GM21825 (cell line): Measurements from ENCODE around the gene LCA5L.
A peak's percentile ranks its signal among the peaks of the same experiment; 100 is the strongest.

Experiments used
- ATAC-seq: cut with Tn5 transposase; IDR thresholded peaks from one replicate; pipeline ENCODE4 v1.9.1; 2021; ENCODE audit warnings: mild to moderate bottlenecking, moderate library complexity; ENCODE audit not compliant: unreplicated experiment

Gene LCA5L

GRCh38 chr21:39445321-39446269 is at the start of gene LCA5L:
Gene LCA5L (minus strand): TSS chr21:39445778. CDS start chr21:39428493, 17,285 bp downstream.
- ATAC-seq, result peak; percentile 91

GRCh38 chr21:39489380-39489924 is 43.9 kb upstream of the LCA5L start:
- no peak for ATAC-seq

- no peak for ATAC-seq
Observed at GRCh38 chr21:39484711-39485276, 39.2 kb upstream of the LCA5L start.

DNA sequence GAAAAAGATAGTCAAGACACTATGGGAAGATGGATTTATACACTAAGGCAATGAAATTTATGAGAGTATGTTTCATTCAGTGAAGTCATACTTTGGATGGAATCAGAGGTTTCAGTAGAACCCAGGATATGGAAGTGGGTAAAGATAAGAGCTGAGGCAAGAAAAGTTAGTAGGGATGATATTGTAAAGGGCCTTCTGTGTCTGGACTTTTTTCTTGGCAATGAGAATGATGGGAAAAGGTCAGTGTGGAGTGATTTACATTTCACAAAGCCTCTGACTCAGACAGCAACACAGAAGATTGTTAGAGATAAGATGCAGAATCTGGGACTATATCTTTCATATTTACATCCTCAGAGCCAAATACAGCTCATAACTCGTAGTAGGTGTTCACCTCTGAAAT is 38.3 kb upstream of the LCA5L start:
- no peak for ATAC-seq

DNA sequence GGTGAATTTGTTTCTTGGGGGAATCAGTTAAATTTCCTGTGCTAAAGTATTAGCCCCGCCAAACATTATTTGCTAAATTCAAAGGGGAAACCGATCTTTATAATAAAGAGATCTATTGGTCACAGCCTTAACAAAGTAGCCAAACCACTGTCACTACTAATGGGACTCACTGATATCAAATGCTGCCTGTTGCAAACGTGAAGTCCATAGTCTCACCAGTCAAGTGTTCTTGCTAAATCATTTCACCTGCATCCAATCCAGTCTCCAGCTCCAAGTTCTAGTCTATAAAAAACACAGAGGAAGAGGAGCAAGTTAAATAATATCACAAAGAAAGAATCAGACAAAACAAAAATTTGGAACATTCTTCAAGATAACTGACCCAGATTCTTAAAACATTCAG is 36.3 kb upstream of the LCA5L start:
- no peak for ATAC-seq

DNA sequence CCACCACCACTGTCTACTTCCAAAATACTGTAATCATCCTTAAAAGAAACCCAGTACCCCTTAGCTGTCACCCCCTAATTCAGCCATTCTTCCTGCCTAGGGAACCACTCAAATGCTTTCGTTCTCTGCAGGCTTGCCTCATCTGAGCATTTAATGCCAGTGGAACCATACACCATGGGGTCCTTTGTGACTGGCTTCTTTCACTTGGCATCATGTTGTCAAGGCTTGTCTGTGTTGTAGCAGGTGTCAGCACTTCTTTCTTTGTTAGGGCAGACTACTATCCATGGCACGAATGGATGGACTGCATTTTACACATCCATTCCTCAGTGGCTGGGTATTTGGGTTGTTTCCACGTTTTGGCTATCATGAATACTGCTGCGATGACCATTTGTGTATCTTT is 34.7 kb upstream of the LCA5L start:
- ATAC-seq, result no peak

DNA sequence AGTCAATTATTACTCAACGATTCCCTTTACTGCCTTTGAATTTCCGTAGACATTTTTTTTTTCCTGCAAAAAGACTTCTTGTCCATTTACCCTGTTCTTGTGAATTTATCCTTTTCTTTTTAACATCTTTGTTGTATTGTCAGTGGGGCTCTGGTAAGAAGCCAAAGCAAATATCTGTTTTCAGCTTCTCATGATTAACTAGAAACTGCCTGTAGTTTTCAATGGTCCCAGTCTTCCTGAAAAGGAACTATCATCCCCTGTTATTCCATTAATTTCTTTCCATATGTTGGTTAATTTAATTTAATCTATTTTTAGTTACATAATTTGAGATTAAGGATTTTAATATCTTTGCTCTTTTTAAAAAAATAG is 34.2 kb upstream of the LCA5L start:
- no peak for ATAC-seq

DNA sequence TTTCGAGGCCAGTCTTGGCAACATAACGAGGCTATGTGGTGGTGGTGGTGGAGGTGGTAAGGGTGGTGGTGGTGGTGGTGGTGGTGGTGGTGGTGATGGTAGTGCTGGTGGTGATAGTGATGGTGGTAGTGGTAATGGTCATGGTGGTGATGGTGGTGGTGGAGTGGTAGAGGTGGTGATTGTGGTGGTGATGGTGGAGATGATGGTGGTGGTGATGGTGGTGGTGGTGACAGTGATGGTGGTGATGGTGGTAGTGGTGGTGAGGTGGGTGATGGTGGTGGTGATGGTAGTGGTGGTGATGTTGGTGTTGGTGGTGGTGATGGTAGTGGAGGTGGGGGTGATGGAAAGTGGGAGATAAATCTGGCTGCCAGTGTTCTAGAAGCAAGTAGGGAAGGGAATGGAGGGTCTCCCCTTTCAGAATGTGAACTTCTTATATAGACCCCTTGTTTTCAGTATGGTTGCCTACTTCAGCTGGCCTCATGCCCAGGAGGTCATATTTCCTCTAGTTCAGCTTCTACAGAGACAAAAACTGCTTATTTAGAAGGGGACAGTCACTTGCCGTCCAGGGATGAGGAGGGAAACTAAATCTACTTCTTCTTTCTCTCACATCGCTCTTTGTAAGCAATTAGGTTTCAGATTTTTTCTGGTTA is 33.7 kb upstream of the LCA5L start:
- ATAC-seq, result no peak

DNA sequence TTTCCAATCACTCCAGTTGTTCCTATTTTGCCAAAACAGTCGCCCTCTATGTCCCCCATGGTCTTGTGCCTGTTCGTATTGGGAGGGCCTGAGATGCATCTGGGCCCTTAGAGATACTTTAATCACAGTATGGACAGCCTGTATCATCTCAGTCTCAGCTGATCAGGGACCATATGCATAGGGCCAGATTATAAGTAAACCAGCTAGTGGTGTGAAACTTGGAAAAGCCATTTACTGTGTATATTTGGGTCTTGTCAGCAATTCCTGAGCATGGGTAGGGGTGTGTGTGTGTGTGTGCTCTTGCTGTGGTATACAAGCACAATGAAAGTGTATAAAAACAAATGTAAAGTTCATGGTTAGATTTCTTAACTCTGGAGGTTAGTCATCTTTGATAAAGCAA is 29.0 kb upstream of the LCA5L start:
- ATAC-seq, result no peak

- ATAC-seq, result no peak
Observed at GRCh38 chr21:39472786-39473185, 27.2 kb upstream of the LCA5L start.

DNA sequence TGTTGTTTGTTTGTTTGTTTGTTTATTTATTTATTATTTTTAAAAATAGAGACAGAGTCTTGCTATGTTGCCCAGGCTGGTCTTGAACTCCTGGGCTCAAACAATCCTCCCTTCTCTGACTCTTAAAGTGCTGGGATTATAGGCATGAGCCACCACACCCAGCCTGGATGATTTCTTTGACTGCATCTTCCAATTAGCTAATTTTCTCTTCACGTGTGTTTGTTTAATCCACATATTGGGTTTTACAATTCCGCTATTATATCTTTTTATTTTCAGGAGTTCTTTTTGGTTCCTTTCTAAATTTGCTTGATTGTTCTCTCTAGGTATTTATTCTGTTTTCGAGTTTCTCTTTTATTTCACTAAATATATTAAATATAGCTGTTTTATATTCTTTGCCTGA is 26.0 kb upstream of the LCA5L start:
- ATAC-seq, result no peak

GRCh38 chr21:39468559-39468958 is 23.0 kb upstream of the LCA5L start:
- ATAC-seq, result no peak

- ATAC-seq, result no peak
Observed at GRCh38 chr21:39467746-39468145, 22.2 kb upstream of the LCA5L start.

- no peak for ATAC-seq
Observed at GRCh38 chr21:39466584-39466983, 21.0 kb upstream of the LCA5L start.

DNA sequence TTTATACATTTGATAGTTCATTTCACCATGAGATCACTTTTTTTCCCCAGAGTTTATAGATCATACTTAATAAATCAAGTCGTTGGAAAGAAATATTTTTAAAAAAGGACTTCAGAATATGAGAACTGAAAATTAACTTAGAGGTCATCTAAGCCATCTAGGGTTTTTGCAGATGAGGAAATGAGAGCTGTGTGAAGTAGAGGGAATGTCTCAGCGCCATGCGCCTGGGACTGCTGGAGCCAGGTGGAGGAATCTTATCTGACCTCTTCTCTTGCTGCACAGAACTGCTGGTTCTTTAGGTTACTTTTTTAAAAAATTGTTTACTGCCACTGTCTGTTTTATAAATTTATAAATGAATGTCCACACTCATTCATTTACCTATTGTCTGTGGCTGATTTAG is 17.7 kb upstream of the LCA5L start:
- no peak for ATAC-seq

- ATAC-seq, result peak; percentile 63
Observed at GRCh38 chr21:39461419-39461818, 15.8 kb upstream of the LCA5L start.

GRCh38 chr21:39456665-39457064 is 11.1 kb upstream of the LCA5L start:
- ATAC-seq, result no peak

DNA sequence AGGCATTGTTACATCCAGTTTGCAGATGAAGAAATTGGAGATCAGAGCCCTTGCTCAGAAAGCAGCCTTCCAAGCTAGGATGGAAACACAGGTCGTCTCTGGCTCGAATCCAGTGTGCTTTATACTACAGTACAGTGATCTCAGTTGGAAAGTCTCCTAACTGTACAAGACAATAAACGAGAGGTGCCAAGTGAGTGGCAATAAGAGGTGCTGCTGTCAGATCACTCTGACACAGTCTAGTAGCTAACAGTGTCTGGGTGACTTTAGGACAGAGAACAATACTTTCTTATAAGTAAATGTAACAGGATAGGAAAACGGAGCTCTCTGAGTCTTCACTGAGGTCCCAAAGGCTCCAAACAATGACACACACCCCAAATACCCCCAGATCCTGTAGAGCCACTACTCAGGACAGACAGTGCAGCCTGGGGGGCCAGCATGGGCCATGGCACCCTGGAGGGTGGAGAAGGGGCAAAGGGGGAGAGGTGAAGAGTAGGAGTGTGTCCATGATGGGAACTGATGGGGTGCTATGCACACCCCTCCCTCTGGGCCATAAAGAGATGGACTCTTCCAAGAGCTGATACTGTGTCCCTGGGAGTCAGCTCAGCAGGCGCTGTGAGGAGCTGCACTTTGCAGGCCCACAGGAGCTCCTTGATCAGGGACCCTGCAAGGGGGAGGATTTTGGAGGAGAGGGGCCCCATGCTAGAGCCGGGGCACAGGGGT is 9.5 kb upstream of the LCA5L start:
- ATAC-seq, result no peak

DNA sequence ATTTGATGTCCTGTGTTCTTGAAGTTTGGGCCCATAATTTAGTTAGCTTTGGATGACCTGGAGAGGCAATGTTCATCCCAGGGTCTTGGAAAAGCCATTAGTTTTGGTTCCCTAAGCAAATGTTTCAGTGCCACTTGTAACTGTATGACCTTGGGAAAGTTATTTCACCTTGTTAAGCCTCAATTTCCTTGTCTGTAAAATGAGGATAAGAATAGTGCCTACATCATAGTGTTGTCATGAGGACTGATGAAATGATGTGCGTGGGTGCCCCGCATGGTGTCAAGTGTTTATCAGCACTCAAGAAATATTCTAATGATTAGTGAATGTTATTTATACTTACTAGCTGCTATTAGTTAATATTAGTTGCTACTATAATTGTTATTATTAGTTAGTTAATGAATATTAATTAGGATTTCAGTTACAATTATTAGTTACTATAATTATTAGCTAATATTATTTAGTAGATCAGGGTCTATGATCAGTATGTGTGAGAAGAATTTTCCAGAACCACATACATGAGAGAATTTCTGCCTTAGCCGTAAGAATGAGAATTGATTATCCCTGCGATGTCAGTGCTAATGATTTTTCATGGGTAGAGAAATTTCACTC is 8.1 kb upstream of the LCA5L start:
- no peak for ATAC-seq

DNA sequence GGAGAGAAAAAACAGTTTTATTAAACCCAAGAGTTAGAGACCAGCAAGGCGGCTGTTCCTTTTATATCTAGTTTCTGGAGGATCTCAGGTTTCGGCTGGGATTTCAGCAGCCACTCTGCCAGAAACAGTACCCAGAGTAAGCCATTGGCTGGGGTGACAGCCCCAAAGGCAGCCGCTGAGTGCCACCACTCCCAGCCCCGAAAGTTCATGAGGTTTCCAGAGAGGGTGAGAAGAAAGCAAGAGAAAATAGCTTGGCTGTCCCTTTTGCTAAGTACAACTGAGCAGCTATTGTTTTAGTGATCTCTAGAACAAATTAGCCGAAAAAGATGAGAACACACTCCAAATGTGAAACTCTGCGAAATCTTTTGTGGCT is 7.4 kb upstream of the LCA5L start:
- ATAC-seq, result no peak
